C1 segment of cervical spinal cord (tissue), 14 donors: ENCODE results near the gene PGAP6.
"Not testable (repeated sequence)": the region's sequence is repeated elsewhere in the genome, so short reads cannot be mapped to it uniquely, and the experiment has no call there.

ENCODE experiments used
- DNase-seq, 14 donors: peaks; one replicate each; lab custom pipeline; 2025; lab: John Stamatoyannopoulos, UW

Gene PGAP6

GRCh38 chr16:381789-382717 is at the start of gene PGAP6:
Gene PGAP6, minus strand, starts transcription at chr16:381978. Its CDS starts 157 bp downstream, at chr16:381821.
- DNase-seq, result peak in 13 of 14 donors; percentile 19 to 86 (median 54)

- DNase-seq, result no peak
These were observed 49.1 kb upstream of the PGAP6 start for GRCh38 chr16:430904-431303.

- DNase-seq, result no peak
These were observed 45.5 kb upstream of the PGAP6 start for GRCh38 chr16:427250-427649.

- peak in 4 of 14 donors; percentile 9 to 32 (median 20) for DNase-seq
These were observed 45.1 kb upstream of the PGAP6 start for GRCh38 chr16:426906-427249.

GRCh38 chr16:426115-426905 is 44.5 kb upstream of the PGAP6 start:
- DNase-seq, result peak in 5 of 14 donors; percentile 13 to 36 (median 31)

GRCh38 chr16:425740-426114 is 43.9 kb upstream of the PGAP6 start:
- no peak for DNase-seq

- peak; percentile 18 to 88 (median 81) for DNase-seq
These were observed 43.4 kb upstream of the PGAP6 start, which contains the start of gene RAB11FIP3 for GRCh38 chr16:425082-425718. Gene RAB11FIP3, plus strand, starts transcription at chr16:425649. Its CDS starts 358 bp downstream, at chr16:426007.

GRCh38 chr16:424623-425081 is 42.9 kb upstream of the PGAP6 start:
- DNase-seq, result peak in 10 of 14 donors; percentile 41 to 79 (median 66)

- peak in 11 of 14 donors; percentile 29 to 83 (median 47) for DNase-seq
These were observed 42.4 kb upstream of the PGAP6 start for GRCh38 chr16:424033-424622.

GRCh38 chr16:422179-422578 is 40.4 kb upstream of the PGAP6 start:
- not testable (repeated sequence) for DNase-seq

- DNase-seq, result not testable (repeated sequence)
These were observed 33.4 kb upstream of the PGAP6 start for GRCh38 chr16:415170-415498.

- DNase-seq, result no peak
These were observed 32.8 kb upstream of the PGAP6 start for GRCh38 chr16:414395-415169.

GRCh38 chr16:411576-412265 is 29.9 kb upstream of the PGAP6 start:
- no peak for DNase-seq

GRCh38 chr16:410516-411178 is 28.9 kb upstream of the PGAP6 start:
- DNase-seq, result no peak

GRCh38 chr16:407253-407652 is 25.5 kb upstream of the PGAP6 start:
- DNase-seq, result no peak

GRCh38 chr16:405548-406506 is 24.0 kb upstream of the PGAP6 start:
- no peak for DNase-seq

- DNase-seq, result no peak
These were observed 23.3 kb upstream of the PGAP6 start for GRCh38 chr16:404971-405486.
